Prostate gland (tissue), 2 donors: ENCODE results near the gene HDDC3. TPM values are rescaled to one million over a fixed set of nuclear protein-coding genes. Genes with fewer than 3 reads are reported as not detected.

Experiments
- small RNA-seq, 2 donors: library from RNA; depleted of rRNA; stranded (forward); fragments of <200 nt; gene quantifications; one replicate each; pipeline ENCODE3, GENCODE V24; 2016
- total RNA-seq, 2 donors: library from RNA; depleted of rRNA; stranded (reverse); fragments of >200 nt; gene quantifications; one replicate each; pipeline ENCODE4 v1.1.0, GENCODE V29; 2016

The HDDC3 gene
- total RNA-seq, 2 donors from 2014 or later = 16.2 to 30.6 TPM

Small RNA genes within 50 kb of the gene (small RNA-seq; reads per million reads assigned to genes)
- 0 reads per million in 2 donors for gene RF00019

Other genes with a start within 250 kb of the HDDC3 start
- 1 to 10 TPM; 1.4 to 4.9 TPM for gene BLM, start 215.2 kb downstream of the HDDC3 start, total RNA-seq
- gene FURIN, start 64.0 kb downstream of the HDDC3 start, total RNA-seq = 100 to 1,000 TPM in 1 of 2 donors, 10 to 100 TPM in 1; 92.8 to 154 TPM
- gene FES, start 48.0 kb downstream of the HDDC3 start, total RNA-seq = 10 to 100 TPM; 22.8 to 33.9 TPM
- 100 to 1,000 TPM in 1 of 2 donors, 10 to 100 TPM in 1; 46.6 to 113 TPM for gene MAN2A2, start 29.2 kb downstream of the HDDC3 start, total RNA-seq
- 10 to 100 TPM; 52.2 to 70.1 TPM for gene UNC45A, start 2.7 kb upstream of the HDDC3 start, total RNA-seq
- 10 to 100 TPM in 1 of 2 donors, 1 to 10 TPM in 1; 9.1 to 13.0 TPM for gene RCCD1, start 22.3 kb upstream of the HDDC3 start, total RNA-seq
- 10 to 100 TPM; 13.5 to 37.0 TPM for gene PRC1, start 62.0 kb upstream of the HDDC3 start, total RNA-seq
- gene VPS33B, start 90.0 kb upstream of the HDDC3 start, total RNA-seq = 10 to 100 TPM in 1 of 2 donors, 1 to 10 TPM in 1; 9.4 to 18.3 TPM
- 1 to 10 TPM; 2.3 to 5.4 TPM for gene SV2B, start 167.7 kb upstream of the HDDC3 start, total RNA-seq